ENCODE measurements around the gene ING3. TPM values are rescaled to one million over a fixed set of nuclear protein-coding genes. Genes with fewer than 3 reads are reported as not detected.

The ING3 gene
- total RNA-seq, 3 donors from 2014 or later: 18.2 to 21.7 (median 20.7) TPM

DNA sequence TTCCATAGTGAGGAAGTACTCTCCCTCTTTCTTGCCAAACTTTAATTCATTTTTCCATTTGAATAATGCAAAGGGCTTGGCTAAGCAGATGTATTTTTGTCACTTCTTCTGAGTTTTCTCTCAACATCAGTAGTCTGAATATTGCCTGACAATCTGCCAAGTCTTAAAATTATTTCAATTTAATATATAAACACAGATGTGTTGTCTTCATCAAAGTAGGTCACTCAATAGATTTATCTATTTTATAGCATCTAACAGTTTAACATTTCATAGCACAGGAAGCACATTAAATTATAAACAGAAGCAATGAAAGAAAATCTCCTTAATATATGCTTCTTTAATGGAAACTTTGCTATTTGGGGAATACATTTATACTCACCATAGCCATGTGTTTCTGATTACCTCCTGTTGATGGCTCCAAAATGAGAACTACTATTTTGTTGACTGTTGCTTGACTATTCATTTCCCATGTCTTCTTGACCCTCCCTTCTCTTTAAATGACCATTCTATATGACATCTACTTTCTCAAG lies 42.5 kb downstream of the ING3 start:
- TF ChIP-seq, protein P1, sequence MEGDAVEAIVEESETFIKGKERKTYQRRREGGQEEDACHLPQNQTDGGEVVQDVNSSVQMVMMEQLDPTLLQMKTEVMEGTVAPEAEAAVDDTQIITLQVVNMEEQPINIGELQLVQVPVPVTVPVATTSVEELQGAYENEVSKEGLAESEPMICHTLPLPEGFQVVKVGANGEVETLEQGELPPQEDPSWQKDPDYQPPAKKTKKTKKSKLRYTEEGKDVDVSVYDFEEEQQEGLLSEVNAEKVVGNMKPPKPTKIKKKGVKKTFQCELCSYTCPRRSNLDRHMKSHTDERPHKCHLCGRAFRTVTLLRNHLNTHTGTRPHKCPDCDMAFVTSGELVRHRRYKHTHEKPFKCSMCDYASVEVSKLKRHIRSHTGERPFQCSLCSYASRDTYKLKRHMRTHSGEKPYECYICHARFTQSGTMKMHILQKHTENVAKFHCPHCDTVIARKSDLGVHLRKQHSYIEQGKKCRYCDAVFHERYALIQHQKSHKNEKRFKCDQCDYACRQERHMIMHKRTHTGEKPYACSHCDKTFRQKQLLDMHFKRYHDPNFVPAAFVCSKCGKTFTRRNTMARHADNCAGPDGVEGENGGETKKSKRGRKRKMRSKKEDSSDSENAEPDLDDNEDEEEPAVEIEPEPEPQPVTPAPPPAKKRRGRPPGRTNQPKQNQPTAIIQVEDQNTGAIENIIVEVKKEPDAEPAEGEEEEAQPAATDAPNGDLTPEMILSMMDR (IDR thresholded peaks at IDR 0.05): no peak
- ATAC-seq: no peak
- intact Hi-C loops (cut with DNase I, micrococcal nuclease): no loop called here
- Histone ChIP-seq H3K4me3 (no peak overlapping the region), H3K9me3 (no peaks in the 10 kb centered on the region), H3K4me1 (ENCODE audit: low read depth) (peaks cover 7% of the 10 kb centered on the region), H3K36me3 (ENCODE audit: low read depth) (no peaks in the 10 kb centered on the region)
- DNase-seq: no peak

DNA sequence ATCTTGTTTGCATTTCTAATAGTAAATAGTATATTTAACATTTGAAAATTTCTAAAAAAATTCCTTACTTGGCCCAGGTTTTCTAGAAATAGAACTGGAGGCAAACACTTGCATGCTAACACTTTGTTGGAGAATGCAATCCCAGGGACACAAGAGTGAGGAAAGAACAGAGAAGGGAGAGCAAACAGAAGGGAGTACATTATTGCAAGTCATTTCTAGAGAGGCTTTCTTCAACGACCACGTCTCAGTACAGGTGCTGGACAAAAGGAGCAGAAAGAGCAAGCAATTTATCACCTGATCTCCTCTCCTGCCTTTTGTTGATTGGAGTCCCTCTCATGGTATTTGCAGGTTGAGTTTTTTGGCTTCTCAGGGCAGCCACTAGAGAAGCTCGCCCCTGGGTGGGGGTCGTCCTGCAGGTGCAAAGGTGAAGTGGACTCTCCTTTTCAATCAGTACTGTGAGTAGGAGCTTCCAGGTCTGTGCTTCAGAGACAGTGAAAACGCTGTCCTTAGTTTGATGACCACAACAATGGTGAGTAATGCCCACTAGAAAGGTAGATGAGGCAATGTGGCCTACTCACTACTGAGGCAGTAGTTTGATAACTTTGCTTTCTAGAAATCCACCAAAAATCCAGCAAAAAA lies 43.1 kb downstream of the ING3 start:
- TF ChIP-seq, protein P1 (IDR thresholded peaks at IDR 0.05): no peak
- ATAC-seq (no peak), DNase-seq (no peak)
- peaks cover under 1% of the 10 kb centered on the region for H3K4me1 ChIP-seq (ENCODE audit: low read depth)
- H3K4me3 ChIP-seq: no peak overlapping the region
- H3K36me3 ChIP-seq (ENCODE audit: low read depth): no peaks in the 10 kb centered on the region
- no peaks in the 10 kb centered on the region for H3K9me3 ChIP-seq
- intact Hi-C loops (cut with DNase I, micrococcal nuclease): no loop called here

DNA sequence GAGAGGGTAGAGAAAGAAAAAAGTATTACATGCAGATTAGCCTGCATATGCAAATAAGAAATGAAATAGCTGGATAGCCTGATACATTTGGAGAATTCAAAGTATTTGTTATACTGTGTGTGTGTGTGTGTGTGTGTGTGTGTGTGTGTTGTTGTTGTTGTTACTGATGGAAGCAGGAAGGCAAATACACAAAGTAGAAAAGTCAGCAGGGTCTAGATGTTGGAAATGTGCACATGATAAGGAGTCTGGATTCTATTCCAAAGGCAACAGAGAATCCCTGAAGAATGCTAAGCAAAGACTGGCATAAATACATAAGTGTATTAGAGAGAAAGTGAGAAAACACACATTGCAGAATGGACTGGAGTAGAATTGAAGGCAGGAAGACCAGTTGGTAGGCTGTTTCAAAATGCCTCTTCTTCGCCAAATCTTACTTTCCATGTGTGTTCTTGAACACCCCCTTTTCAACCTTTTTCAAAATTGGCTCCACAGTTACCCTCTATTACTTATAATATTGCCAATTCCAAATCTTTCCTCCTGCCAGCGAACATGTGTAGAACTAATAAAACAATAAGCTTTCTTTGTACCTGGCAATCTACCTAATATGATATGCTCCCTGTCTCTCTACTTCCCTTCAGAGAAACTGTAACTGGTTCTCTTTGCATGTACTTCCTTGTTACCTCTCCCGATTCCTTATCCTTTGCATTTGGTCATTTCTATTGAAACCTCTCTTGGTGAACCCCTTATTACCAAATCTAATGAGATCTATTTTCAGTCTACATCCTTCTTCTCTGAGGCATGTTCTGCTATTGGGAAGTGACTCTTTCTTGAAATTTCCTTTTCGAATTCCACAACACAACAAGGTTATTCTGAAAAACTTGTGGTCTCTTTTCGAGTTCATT lies 44.2 kb downstream of the ING3 start:
- TF ChIP-seq, protein P1 (IDR thresholded peaks at IDR 0.05): no peak
- Histone ChIP-seq H3K9me3 (no peaks in the 10 kb centered on the region), H3K4me1 (ENCODE audit: low read depth) (no peaks in the 10 kb centered on the region), H3K4me3 (no peak overlapping the region), H3K36me3 (ENCODE audit: low read depth) (no peaks in the 10 kb centered on the region)
- intact Hi-C loops (cut with DNase I, micrococcal nuclease): no loop called here
- DNase-seq (no peak), ATAC-seq (no peak)

DNA sequence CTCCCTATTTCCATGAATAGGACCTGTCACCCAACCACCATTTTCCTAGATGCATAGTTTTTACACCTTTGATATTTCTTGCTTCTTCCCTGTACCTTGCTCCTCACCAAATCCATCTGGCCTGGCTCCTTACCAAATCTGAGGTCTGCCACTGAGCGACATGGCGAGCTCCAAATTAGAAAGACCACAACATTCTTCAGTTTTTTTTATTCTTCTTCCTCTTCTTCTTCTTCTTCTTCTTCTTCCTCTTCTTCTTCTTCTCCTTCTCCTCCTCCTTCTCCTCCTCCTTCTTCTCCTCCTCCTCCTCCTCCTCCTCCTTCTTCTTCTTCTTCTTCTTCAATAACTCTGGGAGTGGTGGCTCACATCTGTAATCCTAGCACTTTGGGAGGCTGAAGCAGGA lies 45.1 kb downstream of the ING3 start:
- DNase-seq: no peak
- ATAC-seq: no peak
- no peaks in the 10 kb centered on the region for H3K9me3 ChIP-seq
- no peak overlapping the region for H3K4me3 ChIP-seq
- no peaks in the 10 kb centered on the region for H3K36me3 ChIP-seq (ENCODE audit: low read depth)
- intact Hi-C loops (cut with DNase I, micrococcal nuclease): no loop called here
- no peaks in the 10 kb centered on the region for H3K4me1 ChIP-seq (ENCODE audit: low read depth)
- TF ChIP-seq, protein P1 (IDR thresholded peaks at IDR 0.05): no peak

DNA sequence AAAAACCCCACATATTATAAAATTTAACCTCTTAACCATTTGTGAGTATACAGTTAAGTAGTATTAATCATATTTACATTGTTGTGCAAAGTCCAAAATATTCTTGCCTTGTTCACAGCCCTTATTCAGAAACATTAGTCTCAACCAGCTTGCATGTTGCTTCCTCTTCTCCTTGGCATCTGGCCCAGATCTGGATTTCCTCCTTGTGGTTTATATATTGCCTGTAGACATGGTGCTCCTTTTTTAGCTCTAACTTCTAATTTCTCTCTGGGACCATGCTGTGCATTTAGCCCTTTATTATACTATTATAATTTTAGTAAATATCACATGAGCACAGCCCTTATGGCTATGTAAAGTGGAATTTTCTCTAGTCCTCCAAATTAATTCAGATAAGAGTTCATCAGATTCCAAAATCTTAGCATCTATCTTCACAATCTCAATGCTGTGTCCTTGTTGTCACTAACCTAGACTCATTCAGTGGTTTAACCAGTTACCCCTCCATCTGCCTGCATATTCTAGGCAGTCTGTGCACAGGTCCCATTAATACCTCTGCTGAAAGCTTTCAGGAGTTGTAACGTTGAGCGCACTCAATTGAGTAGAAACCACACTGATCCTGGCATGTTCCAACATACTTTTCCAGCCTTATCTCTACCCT lies 45.9 kb downstream of the ING3 start:
- no peaks in the 10 kb centered on the region for H3K4me1 ChIP-seq (ENCODE audit: low read depth)
- intact Hi-C loops (cut with DNase I, micrococcal nuclease): no loop called here
- H3K9me3 ChIP-seq: no peaks in the 10 kb centered on the region
- H3K4me3 ChIP-seq: no peak overlapping the region
- TF ChIP-seq, protein P1 (IDR thresholded peaks at IDR 0.05): no peak
- H3K36me3 ChIP-seq (ENCODE audit: low read depth): no peaks in the 10 kb centered on the region
- DNase-seq (peak in 1 of 3 donors; percentile 92), ATAC-seq (peak; percentile 89)
